ENCODE measurements around the gene SACM1L.

SACM1L gene

GRCh38 chr3:45688882-45689786 is at the start of gene SACM1L:
Gene SACM1L (plus strand): TSS chr3:45689396. CDS start chr3:45689466, 70 bp downstream.
- FAIRE-seq (no peak), DNase-seq (ENCODE audit: insufficient read length, low spot score) (peak; percentile 32)
- no peak for TF ChIP-seq CTCF (IDR thresholded peaks at IDR 0.05; ENCODE audit: insufficient read depth, missing control alignments)

- DNase-seq (ENCODE audit: insufficient read length, low spot score) (no peak), FAIRE-seq (no peak)
- no peak for TF ChIP-seq CTCF (IDR thresholded peaks at IDR 0.05; ENCODE audit: insufficient read depth, missing control alignments)
These were observed 49.1 kb upstream of the SACM1L start for GRCh38 chr3:45640091-45640507.

- no peak for TF ChIP-seq CTCF (IDR thresholded peaks at IDR 0.05; ENCODE audit: insufficient read depth, missing control alignments)
- DNase-seq (ENCODE audit: insufficient read length, low spot score) (no peak), FAIRE-seq (no peak)
These were observed 48.4 kb upstream of the SACM1L start for GRCh38 chr3:45640724-45641361.

GRCh38 chr3:45641756-45642155 is 47.4 kb upstream of the SACM1L start:
- FAIRE-seq (no peak), DNase-seq (ENCODE audit: insufficient read length, low spot score) (no peak)
- no peak for TF ChIP-seq CTCF (IDR thresholded peaks at IDR 0.05; ENCODE audit: insufficient read depth, missing control alignments)

- no peak for FAIRE-seq
- TF ChIP-seq CTCF (IDR thresholded peaks at IDR 0.05; ENCODE audit: insufficient read depth, missing control alignments) = no peak
- DNase-seq (ENCODE audit: insufficient read length, low spot score) = no peak
These were observed 46.5 kb upstream of the SACM1L start for GRCh38 chr3:45642731-45643152.

GRCh38 chr3:45644063-45644790 is 45.0 kb upstream of the SACM1L start:
- FAIRE-seq (no peak), DNase-seq (ENCODE audit: insufficient read length, low spot score) (no peak)
- no peak for TF ChIP-seq CTCF (IDR thresholded peaks at IDR 0.05; ENCODE audit: insufficient read depth, missing control alignments)
